NCI-H2107 (cell line): ENCODE results near the gene MYH9.
"Not testable (repeated sequence)": the region's sequence is repeated elsewhere in the genome, so short reads cannot be mapped to it uniquely, and the experiment has no call there.

ENCODE experiments used
- DNase-seq: peaks from one replicate; lab custom pipeline; 2025; lab: John Stamatoyannopoulos, UW

Gene MYH9

DNA sequence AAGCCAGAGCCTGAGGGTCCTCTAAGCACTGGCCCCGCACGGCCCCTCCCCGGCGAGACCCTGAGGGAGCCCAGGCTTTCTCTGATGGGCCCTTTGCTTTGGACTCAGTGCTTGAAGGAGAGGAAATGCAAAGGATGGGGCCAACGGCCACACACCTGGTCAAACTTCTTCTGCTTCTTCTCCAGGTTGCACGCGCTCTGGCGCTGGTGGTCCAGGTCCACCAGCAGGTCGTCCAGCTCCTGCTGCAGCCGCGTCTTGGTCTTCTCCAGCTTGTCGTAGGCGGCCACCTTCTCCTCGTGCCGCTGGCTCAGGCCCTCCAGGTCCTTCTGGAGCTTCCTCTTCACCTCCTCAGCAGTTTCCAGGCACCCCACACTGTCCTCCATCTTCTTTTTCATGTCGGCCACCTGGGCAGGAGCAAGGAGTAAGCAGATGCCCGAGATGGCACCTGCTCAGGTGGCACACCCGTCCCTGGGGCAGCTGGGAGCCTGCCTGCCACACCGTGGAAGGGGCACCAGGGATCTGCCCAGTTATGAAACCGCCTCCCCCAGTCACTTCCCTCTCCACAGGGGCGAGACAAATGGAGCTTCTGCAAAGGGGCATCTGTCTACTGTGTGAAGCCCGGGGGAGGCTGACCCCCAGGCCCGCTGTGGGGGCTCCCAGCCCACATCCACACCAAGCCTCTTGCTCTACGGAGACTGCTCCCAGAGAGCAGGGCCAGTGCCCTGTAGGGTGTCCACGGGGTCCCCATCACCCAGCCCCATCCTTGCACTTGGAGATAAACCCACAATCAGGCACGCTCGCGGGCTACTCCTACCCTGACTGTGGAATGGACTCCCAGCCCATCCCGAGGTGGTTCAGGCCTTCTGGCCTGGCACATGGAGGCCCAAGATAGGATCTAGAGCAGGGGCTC is 95.7 kb downstream of the MYH9 start:
- no peak for DNase-seq

DNA sequence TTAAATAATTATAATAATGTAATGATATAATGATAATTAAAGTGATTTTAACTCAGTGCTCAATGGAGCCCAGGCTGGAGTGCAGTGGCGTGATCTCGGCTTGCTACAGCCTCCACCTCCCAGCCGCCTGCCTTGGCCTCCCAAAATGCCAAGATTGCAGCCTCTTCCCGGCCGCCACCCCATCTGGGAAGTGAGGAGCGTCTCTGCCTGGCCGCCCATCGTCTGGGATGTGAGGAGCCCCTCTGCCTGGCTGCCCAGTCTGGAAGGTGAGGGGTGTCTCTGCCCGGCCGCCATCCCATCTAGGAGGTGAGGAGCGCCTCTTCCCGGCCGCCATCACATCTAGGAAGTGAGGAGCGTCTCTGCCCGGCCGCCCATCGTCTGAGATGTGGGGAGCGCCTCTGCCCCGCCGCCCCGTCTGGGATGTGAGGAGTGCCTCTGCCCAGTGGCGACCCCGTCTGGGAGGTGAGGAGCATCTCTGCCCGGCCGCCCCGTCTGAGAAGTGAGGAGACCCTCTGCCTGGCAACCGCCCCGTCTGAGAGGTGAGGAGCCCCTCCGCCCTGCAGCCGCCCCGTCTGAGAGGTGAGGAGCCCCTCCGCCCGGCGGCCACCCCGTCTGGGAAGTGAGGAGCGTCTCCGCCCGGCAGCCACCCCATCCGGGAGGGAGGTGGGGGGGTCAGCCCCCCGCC is 97.2 kb downstream of the MYH9 start:
- DNase-seq, result not testable (repeated sequence)

DNA sequence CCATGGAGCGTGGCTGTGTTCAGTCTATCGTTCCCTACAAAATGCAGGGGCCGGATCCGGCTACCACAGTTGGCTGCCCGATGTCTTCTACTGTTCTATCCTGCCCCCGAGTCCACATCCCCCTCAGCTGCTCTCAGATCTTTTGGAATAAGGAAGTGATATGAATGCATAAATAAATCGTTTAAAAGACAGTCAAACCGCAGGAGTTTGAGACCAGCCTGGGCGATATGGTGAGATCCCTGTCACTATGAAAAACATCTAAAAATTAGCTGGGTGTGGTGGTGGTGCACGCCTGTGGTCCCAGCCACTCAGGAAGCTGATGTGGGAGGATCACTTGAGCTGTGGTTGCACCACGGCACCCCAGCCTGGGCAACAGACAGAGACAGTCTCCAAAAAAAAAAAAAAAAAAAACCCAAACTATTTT is 97.8 kb downstream of the MYH9 start:
- DNase-seq, result not testable (repeated sequence)

DNA sequence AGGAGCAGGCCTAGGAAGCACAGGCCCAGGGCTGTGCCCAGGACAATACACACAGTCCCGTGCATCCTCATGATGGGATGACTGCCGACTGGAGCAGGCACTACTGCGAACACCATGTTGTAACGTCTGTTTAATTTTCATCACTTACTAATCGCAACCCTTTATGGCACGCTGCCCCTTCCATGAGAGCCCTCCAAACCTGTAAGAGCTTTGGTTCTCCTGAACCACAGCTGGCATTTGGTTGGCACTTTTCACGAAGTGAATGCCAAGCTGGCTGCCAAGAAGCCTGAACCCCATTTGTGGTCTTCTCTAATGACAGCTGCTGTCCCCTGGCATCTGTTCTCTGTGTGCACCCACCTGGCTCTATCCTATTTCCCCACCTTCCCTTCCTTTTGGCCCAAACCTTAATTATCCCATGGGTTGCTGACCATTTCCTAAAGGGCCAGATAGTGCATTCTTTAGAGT is 98.3 kb downstream of the MYH9 start:
- DNase-seq, result no peak

DNA sequence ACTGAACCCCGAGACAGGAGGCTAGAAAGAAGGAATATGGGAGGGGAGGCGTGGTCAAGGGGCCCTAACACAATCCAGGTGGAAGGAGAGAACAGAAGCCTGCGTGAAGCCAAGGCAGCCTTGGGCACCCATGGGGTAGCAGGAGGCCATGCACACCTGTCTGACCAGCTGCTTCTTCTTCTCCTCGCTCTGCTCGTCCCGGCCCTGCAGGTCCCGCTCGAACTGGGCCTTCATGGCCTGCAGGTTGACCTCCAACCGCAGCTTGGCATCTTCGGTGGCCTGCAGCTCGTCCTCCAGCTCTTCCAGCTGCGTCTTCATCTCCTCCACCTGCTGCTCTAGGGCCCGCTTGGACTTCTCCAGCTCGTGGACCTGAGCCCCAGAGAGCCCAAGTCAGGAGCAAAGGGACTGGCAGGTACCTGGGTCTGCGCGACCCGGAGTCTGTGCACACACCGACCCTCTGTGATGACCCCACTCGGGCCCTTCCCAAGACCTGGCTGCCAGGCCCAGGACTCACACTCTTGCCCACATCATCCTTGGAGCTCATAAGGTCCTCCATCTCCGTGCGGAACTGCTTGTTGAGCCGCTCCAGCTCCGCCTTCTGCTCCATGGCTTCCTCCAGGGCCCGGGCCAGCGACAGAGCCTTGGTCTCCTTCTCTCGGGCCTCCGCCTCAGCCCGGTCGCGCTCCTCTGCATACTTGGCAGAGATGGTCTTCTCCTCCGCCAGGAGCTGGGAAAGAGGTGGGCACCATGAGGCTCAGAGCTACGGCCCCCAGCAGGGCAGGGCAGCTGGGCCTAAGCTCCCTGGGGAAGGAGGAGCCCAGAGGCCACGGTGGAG is 99.0 kb downstream of the MYH9 start:
- no peak for DNase-seq

DNA sequence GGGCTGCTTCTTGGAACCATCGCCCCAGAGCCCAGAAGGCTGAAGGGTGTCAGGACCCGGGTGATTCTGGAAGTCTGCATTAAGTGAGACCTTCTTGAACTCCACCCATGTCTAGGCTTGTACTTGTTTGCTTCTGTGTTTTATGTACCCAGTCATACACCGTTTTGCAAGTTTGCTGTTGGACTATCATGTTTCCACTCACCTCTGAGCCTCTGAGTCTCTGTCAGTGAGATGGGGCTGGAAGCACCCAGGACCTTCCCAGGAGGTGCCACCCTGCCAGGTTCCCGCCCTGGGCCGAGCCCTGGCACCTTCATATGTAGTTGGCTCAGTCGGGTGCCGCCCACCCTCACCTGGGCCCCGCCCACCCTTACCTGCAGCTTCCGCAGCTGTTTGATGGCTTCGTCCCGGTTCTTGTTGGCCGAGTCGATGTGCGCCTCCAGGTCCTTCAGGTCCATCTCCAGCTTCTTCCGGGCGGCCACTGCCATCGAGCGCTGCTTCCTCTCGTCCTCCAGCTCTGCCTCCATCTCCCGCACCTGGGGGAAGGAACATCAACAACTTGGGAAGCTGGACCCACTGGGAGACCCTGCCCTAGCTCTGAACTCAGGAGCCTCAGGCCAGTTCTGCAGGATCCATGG is 99.8 kb downstream of the MYH9 start:
- no peak for DNase-seq

DNA sequence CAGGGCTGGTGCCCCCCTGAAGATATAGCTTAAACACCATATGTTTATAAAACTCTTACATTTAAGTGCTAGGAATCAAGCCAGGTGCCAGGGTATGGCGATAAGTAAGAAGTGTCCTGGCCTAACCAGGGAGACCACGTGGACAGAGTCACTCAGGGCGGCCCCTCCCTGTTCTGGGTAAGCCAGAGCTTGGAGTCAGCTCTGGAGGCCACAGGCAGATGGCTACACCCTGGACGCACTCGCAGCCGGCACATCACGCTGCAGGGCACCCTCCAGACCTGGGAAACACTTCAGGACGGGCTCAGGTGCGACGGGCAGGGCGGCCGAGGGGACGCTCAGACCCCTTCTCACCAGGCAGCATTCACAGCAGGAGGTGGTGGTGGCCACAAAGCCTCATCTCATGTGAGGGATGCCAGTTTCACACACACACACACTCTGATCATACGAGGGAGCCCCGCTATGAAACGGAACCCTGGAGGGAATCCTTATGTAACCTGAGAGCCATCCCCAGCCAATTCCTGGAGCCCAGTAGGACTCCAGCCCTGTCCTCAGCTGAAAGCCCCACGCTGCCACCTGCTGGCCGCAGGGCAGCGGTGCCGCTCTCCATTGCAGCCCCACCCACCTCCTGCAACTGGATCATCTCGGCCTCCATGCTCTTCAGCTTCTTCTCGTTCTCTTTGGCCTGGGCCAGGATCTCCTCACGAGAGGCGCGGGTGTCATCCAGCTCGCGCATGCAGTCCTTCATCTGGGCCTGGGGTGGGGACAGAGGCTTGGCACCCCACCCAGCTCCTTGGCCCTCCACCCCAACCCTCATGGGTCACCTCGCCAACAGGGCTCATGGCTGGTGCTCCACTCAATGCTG is 101.4 kb downstream of the MYH9 start:
- DNase-seq, result peak; percentile 38

DNA sequence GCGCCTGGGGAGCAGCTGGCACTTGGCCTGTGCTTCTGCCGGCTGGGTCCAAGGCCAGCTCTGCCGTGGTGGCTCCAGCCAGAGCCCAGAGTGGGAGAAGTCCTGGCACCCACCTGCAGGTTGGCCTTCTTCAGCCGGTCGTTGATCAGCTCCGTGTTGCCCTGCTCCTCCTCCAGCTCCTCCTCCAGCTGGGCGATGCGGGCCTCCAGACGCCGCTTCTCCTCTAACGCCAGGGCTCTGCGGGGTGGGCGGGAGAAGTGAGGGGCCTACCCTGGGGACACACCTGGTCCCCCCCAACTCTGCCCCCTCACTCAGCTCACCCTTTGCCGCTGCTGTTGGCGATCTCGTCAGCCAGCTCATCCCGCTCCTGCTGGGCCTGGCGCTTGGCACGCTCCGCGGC is 102.2 kb downstream of the MYH9 start:
- no peak for DNase-seq

DNA sequence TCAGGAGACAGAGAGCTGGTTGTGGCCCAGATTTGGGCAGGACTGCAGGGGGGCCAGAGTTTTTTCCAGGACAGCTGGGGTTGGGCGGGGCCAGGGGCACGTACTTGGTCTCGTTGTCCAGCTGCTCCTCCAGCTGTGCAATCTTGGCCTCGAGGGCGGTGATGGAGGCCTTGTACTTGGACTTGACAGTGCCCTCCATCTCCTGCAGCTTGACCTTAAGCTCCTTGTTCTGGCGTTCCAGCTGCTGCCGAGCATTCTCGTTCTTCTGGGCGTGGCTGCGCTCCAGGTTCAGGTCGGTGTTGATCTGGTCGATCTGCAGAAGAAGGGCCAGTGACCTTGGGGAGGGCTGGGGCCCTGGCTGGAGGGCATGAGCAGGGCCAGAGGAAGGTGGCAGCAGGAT is 102.8 kb downstream of the MYH9 start:
- DNase-seq, result no peak

DNA sequence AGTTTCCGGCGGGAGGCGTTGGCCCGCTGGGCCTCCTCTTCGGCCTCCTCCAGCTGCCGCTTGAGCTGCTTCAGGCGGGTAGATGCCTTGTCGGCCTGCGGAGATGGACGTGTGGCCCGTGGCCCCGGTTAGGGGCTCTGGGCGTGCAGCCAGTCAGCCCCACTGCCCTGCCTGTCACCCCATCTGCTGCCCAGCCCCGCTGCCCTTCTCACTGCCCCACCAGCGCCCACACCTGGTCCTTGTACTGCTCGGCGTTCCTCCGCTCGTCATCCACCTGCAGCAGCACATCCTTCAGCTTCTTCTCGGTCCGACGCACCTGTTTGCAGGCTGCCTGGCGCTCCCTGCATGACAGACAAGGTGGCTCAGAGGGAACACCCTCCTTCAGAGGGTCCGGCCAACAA is 103.6 kb downstream of the MYH9 start:
- no peak for DNase-seq

DNA sequence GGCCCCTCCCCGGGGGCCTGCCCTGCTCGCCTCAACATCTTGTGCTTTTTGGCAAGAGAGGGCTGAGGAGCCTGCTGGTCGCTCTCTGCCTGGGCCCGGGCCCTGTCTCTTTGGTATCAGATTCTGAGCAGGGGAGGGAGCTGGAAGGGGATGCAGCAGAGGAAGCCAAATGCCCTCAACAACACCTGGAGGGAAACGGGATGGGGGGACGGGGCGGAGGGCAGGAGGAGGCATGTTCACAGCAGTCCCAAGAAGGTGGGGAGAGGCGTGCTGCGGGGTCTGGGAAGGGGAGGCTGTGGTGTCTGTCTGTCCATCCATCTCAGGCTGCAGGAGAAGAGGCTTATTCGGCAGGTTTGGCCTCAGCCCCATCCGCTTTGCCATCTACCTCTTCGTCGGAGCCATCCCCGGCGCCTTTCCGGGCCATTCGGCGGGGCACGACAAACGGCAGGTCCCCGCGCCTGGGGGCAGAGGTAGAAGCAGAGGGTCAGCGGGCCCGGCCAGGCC is 105.4 kb downstream of the MYH9 start:
- no peak for DNase-seq

DNA sequence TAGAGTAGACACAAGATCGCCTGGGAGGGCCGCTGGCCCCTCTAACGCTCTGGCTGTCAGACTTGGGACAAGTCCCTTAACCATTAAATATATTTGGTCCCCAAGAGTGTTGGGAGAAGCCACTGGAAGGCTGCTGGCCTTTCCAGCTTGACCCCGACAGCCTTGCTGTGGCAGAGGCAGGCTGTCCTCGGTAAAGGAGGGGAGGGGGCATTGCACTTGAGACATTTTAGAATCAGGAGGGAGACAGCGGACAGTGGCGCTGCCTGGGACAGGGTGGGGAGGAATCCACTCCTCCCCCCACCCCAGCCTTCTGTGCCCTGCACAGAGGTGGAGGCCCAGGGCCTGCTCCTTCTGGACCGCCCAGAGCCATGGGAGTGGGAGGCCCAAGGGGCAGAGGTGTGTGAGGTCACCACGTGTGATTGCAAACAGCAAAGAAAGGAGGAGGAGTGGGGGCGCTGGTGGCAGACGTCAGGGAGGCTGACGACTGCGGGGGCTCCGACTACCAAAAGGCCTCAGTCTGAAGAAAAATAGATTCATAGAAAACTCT is 105.9 kb downstream of the MYH9 start:
- no peak for DNase-seq

DNA sequence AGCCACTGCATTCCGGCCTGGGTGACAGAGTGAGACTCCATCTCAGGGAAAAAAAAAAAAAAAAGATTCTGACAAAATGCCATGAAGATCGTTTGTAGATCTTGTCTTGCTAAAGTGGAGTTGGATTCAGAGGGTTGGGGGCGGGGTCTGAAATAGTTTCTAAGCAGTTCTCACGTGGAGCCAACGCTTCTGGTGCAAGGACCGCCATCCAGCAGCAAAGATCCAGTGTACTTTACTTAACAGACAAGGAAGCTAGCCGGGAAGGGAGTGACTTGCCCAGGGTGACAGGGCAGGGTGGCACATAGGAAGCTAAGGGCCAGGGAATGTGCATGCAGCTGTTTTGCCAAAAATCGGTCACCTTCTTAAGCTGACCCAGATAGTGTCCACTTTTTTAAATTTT is 107.4 kb downstream of the MYH9 start:
- DNase-seq, result no peak

DNA sequence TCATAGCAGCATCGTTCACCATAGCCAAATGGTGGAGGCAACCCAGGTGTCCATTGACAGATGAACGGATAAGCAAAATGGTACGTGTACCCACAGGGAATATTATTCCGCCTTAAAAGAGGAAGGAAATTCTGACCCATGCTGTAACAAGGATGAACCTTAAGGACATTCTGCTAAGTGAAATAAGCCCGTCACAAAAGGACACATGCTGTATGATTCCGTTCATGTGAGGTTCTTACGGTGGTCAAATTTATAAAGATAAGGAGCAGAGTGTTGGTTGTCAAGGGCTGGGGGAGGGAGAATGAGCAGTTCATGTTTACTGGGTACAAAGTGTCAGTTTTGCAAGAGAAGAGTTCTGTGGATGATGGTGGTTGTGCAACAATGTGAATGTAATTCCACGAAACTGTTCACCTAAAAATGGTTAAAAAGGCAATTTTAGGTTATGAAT is 108.5 kb downstream of the MYH9 start:
- no peak for DNase-seq

DNA sequence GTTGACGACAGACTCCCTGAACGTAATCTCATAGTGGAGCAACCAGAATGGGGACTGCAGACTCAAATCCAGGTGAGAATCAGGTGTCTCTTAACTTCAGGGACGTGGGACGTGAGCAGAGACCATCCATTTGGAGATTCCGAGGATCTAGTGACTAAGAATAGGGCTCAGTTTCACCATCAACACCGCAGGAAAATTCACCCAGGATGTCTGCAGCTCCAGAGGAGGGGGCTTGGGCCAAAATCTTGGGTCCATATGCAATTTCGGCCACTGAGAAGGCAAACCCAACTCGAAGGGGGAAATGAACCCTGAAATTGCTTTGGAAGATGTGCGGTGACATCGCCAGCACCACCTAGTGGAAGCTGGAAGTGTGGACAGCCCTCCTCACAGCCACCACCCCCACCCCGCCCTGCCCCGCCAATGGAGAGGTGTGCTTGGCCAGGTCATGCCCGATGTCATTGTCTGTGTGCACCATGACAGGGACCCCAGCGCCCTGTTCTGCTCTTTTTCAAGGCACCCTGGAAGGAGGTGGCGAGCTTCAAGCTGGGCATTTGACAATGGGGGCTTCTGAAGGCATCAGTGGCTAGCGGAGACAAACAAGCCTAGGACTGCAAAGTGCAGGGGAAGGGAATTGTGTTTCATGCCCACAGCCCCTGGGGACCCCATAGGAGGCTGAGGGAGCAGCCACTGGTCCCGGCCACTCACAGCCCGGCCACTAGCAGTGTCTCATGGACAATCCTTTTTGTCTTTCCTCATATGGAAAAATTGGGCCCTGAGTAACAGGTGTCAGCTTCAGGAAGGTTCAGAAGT is 110.1 kb downstream of the MYH9 start:
- no peak for DNase-seq

DNA sequence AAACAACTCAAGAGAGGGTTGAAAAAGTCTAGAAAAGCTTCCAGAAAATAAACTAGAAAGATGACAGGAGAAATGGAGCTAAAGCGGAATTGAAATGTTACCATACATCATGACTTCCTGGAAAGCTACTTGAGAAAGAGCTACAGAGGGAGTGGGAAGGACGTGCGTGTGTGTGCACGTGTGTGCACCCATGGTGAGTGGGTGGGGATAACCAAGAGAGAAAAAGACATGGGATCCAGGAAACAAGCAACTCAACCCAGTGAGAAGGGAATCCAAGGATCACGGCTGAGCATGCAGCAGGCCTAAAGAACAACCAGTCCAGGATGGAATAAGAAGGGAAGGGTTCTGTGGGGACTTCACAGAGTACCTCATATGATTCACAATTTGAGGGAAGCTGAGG is 113.2 kb downstream of the MYH9 start:
- no peak for DNase-seq

DNA sequence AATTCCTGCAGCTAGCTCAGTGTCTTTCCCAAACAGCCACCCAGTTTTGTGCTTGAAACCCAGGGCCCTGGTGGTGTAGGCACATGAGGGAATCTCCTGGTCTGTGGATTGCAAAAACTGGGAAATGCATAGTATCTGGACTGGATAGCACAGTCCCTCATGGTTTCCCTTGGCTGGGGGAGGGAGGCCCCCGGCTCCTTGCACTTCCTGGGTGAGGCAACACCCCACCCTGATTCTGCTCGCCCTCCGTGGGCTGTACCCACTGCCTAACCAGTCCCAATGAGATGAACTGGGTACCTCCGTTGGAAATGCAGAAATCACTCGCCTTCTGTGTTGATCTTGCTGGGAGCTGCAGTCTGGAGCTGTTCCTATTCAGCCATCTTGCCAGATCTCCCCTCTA is 115.8 kb downstream of the MYH9 start:
- DNase-seq, result not testable (repeated sequence)

DNA sequence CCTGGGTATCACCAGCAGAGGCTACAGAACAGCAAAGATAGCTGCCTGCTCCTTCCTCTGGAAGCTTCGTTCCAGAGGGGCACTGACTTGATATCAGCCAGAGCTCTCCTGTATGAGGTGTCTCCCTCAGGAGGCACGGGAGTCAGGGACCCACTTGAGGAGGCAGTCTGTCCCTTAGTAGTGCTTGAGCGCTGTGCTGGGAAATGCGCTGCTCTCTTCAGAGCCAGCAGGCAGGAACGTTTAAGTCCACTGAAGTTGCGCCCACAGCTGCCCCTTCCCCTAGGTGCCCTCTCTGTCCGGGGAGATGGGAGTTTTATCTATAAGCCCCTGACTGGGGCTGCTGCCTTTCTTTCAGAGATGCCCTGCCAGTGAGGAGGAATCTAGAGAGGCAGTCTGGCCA is 116.5 kb downstream of the MYH9 start:
- DNase-seq, result not testable (repeated sequence)

DNA sequence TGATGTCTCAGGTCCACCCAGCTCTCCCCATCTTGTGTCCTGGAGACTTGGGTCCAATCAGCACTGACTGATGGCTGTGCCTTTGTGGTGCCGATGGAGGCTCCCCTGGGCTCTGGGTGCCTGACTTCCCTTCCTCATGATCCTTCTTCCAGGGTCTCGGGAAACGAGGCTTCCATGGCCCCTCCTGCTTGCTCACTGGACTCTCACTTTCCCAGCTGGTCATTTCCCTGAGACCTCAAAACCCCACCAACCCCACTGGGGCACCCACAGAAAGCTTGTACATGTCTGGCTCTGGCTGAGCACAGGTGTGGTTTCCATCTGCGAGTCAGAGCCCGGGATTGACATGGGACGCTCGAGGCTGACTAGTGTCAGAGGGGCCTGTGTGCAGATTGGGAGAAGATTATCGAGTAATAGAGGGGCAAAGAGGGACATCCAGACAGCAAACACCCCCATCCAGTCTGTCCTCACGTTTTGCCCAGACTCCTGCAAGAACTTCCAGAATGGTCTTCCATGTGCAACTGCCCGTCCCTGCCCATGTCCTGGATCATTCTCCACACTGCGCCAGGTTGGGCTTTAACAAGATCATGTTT is 119.8 kb downstream of the MYH9 start:
- no peak for DNase-seq
